SK-N-SH (cell line): ENCODE measurements around the gene RAPGEF3. TPM values are rescaled to one million over a fixed set of nuclear protein-coding genes. Genes with fewer than 3 reads are reported as not detected.

Experiments used
- CTCF ChIA-PET: fragments of 300-600, 350-600 bp; formaldehyde crosslinking; extraction: SDS; loops from one replicate; lab custom pipeline; 2021; lab: Yijun Ruan, JAX
- POLR2A ChIA-PET: fragments of 350-600 bp; sonication (Branson Sonifier 250); formaldehyde crosslinking; extraction: SDS; loops from one replicate; lab custom pipeline; 2020; ENCODE audit warnings: antibody characterized with exemption, inconsistent platforms; lab: Yijun Ruan, JAX
- DNase-seq: peaks from one replicate; pipeline ENCODE4 v3.0.0; 2012
- H2AFZ ChIP-seq: fragments of 200-600 bp; sonication (generic); 2 replicates; pipeline ENCODE4 v1.8.1; 2016; ENCODE audit warnings: antibody characterized with exemption, mild to moderate bottlenecking, low read depth
- H3F3A ChIP-seq: fragments of 200-600 bp; sonication (generic); replicated peaks from 2 replicates; pipeline ENCODE3; 2016; ENCODE audit warnings: antibody characterized with exemption, mild to moderate bottlenecking; ENCODE audit not compliant: insufficient read depth
- H3K27ac ChIP-seq, 2 experiments: fragments of 200-500 bp in 1 of 2; fragments of 200-600 bp in 1 of 2; sonication (Bioruptor generic) in 1 of 2; sonication (generic), shearing (Covaris generic) in 1 of 2; 2 replicates each; pipeline versions ENCODE4 v1.5.1 to v1.6.1; 2014 to 2016; ENCODE audit warnings: low read depth in 2 of 2, inconsistent platforms in 1 of 2, low read length in 1 of 2, mild to moderate bottlenecking in 1 of 2, mixed read lengths in 1 of 2
- H3K27me3 ChIP-seq: fragments of 200-600 bp; sonication (generic), shearing (Covaris generic); 2 replicates; pipeline ENCODE4 v1.6.1; 2016; ENCODE audit warnings: mixed run types; ENCODE audit not compliant: insufficient read depth
- H3K36me3 ChIP-seq, 2 experiments: fragments of 200-500 bp in 1 of 2; fragments of 200-600 bp in 1 of 2; sonication (Bioruptor generic) in 1 of 2; sonication (generic) in 1 of 2; replicated peaks in 1 of 2; 2 replicates each; pipeline versions ENCODE3 to v1.5.1; 2014 to 2016; ENCODE audit warnings: low read length in 1 of 2, mild to moderate bottlenecking in 1 of 2; ENCODE audit not compliant: insufficient read depth in 2 of 2, control insufficient read depth in 1 of 2
- H3K4me1 ChIP-seq, 2 experiments: fragments of 200-500 bp in 1 of 2; fragments of 200-600 bp in 1 of 2; sonication (Bioruptor generic) in 1 of 2; sonication (generic), shearing (Covaris generic) in 1 of 2; 2 replicates each; pipeline versions ENCODE4 v1.5.1 to v1.6.1; 2014 to 2016; ENCODE audit warnings: low read depth in 1 of 2, low read length in 1 of 2, mixed run types in 1 of 2; ENCODE audit not compliant: insufficient read depth in 2 of 2, control insufficient read depth in 1 of 2
- H3K4me2 ChIP-seq: fragments of 200-600 bp; sonication (generic), shearing (Covaris generic); 2 replicates; pipeline ENCODE4 v1.6.1; 2017; ENCODE audit warnings: mixed run types
- H3K4me3 ChIP-seq, 2 experiments: fragments of 200-500 bp in 1 of 2; fragments of 200-600 bp in 1 of 2; sonication (Bioruptor generic) in 1 of 2; sonication (generic), shearing (Covaris generic) in 1 of 2; 2 replicates each; pipeline versions ENCODE4 v1.5.1 to v1.8.1; 2014 to 2016; ENCODE audit warnings: low read depth in 2 of 2, inconsistent platforms in 1 of 2, low read length in 1 of 2, mild to moderate bottlenecking in 1 of 2, mixed read lengths in 1 of 2, moderate library complexity in 1 of 2
- H3K79me2 ChIP-seq: fragments of 200-600 bp; sonication (generic); 2 replicates; pipeline ENCODE4 v1.8.1; 2017; ENCODE audit warnings: mild to moderate bottlenecking; ENCODE audit not compliant: insufficient read depth
- H3K9ac ChIP-seq: fragments of 200-600 bp; sonication (generic); 2 replicates; pipeline ENCODE4 v1.6.1; 2017; ENCODE audit warnings: mixed run types
- H3K9me2 ChIP-seq: fragments of 200-600 bp; sonication (generic); 2 replicates; pipeline ENCODE4 v1.6.1; 2017; ENCODE audit warnings: mixed run types
- H3K9me3 ChIP-seq: fragments of 200-600 bp; sonication (generic); 2 replicates; pipeline ENCODE4 v1.6.1; 2017; ENCODE audit warnings: mixed run types, mild to moderate bottlenecking, moderate library complexity
- H4K20me1 ChIP-seq: fragments of 200-600 bp; sonication (generic); 2 replicates; pipeline ENCODE4 v1.6.1; 2017; ENCODE audit warnings: mild to moderate bottlenecking, mixed run types; ENCODE audit not compliant: insufficient read depth
- EP300 ChIP-seq, 2 experiments: IDR thresholded peaks; 2 replicates each; pipeline versions ENCODE4 v1.4.0 to v1.6.1; 2012; ENCODE audit warnings: borderline replicate concordance in 1 of 2, low read depth in 1 of 2, low read length in 1 of 2
- FOXJ3 ChIP-seq: sonication (generic); formaldehyde crosslinking; IDR thresholded peaks from 2 replicates; pipeline ENCODE4 v1.5.1; 2020; ENCODE audit warnings: mild to moderate bottlenecking, missing genetic modification reagents
- GABPA ChIP-seq: IDR thresholded peaks from 2 replicates; pipeline ENCODE4 v1.4.0; 2012; ENCODE audit warnings: low read depth, mild to moderate bottlenecking
- GATA2 ChIP-seq: sonication (generic); formaldehyde crosslinking; IDR thresholded peaks from 2 replicates; pipeline ENCODE4 v1.5.0; 2020; ENCODE audit warnings: mild to moderate bottlenecking, missing genetic modification reagents
- IRF3 ChIP-seq: fragments of 150-350 bp; IDR thresholded peaks from 2 replicates; pipeline ENCODE4 v1.6.1; 2016; ENCODE audit warnings: mild to moderate bottlenecking, low read depth, low read length
- MEF2A ChIP-seq: IDR thresholded peaks from 2 replicates; pipeline ENCODE4 v1.4.0; 2012; ENCODE audit warnings: low read depth, borderline replicate concordance
- MXI1 ChIP-seq: IDR thresholded peaks from 2 replicates; pipeline ENCODE4 v1.6.1; 2012; ENCODE audit warnings: mild to moderate bottlenecking, low read depth, low read length, improper control_type of control experiment
- NRF1 ChIP-seq: IDR thresholded peaks from 2 replicates; pipeline ENCODE4 v1.6.1; 2012; ENCODE audit warnings: low read depth, mild to moderate bottlenecking, low read length
- POLR2AphosphoS5 ChIP-seq: IDR thresholded peaks from 2 replicates; pipeline ENCODE4 v1.6.1; 2012; ENCODE audit warnings: low read depth, low read length
- RAD21 ChIP-seq: IDR thresholded peaks from 2 replicates; pipeline ENCODE4 v1.6.1; 2012; ENCODE audit warnings: mild to moderate bottlenecking, low read length
- RXRA ChIP-seq: IDR thresholded peaks from 2 replicates; pipeline ENCODE4 v1.4.0; 2012; ENCODE audit warnings: low read depth, mild to moderate bottlenecking, borderline replicate concordance
- TCF12 ChIP-seq: IDR thresholded peaks from 2 replicates; pipeline ENCODE4 v1.4.0; 2012
- TEAD4 ChIP-seq: IDR thresholded peaks from 2 replicates; pipeline ENCODE4 v1.4.0; 2012; ENCODE audit warnings: mild to moderate bottlenecking, borderline replicate concordance; ENCODE audit not compliant: insufficient read depth
- WGBS: methylation state at CpG from one replicate; pipeline ENCODE4 v1.1.6; 2017; ENCODE audit warnings: low lambda C conversion rate; 5-methylcytosine and 5-hydroxymethylcytosine counted together
- polyA plus RNA-seq, 3 experiments: library from polyadenylated mRNA; depleted of rRNA; stranded (reverse); fragments of >200 nt; gene quantifications; 2 replicates each; pipeline ENCODE4 v1.2.3, GENCODE V29; 2012
- TF ChIP-seq, protein P1 (sequence below): IDR thresholded peaks from 2 replicates; pipeline ENCODE4 v1.4.0; 2012; ENCODE audit warnings: low read depth
- TF ChIP-seq, protein P2 (sequence below): IDR thresholded peaks from 2 replicates; pipeline ENCODE4 v1.6.1; 2012; ENCODE audit warnings: mild to moderate bottlenecking, low read depth, low read length, moderate library complexity

Gene RAPGEF3
- polyA plus RNA-seq, 1 of the 3 experiments (the other 2 are of a cell fraction) = 0.90 TPM

DNA sequence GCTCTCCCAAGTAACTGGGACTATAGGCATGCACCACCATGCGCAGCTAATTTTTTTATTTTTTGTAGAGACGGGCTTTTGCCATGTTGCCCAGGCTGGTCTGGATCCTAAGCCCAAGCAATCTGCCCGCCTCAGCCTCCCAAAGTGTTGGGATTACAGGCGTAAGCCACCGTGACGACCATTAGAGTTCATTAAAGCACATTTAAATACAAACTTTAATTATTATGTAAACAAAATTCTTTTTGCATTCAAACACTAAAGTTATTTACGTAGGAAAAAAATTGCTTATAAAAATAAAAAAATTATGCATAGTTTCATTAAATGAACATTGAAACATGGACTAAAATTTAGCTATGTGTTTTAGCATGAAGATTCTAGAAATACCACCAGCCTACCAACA lies 60.0 kb downstream of the RAPGEF3 start (continued):
- no peak for TF ChIP-seq MXI1

DNA sequence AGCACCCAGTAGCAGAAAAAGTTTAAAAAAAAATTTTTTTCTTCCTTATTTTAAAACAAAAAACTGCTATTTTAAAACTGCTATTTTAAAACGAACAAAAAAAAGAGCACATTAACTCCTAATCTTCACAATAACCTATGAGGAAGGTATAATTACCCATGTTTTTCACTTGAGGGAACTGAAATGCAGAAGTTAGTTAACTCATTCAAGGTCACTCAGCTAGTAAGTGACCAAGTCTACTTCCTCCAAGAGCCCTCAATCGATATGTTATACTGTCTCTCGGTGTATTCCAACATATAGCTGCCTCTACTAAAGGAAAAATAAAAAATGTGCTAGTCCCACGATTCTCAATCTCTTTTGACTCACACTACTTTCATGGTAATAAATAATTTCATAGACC lies 60.6 kb downstream of the RAPGEF3 start:
- ChIA-PET CTCF (interaction anchor here (1.1 to 5.2 kb wide), 5 partner anchors 9 to 140 kb away, joined by 3 to 22 read pairs (median 5); no protein-coding TSS in a partner anchor), POLR2A (no interaction called here)
- H3K9me3 ChIP-seq = no peaks in the 10 kb centered on the region
- H3K9me2 ChIP-seq = no peaks in the 10 kb centered on the region
- H3K4me2 ChIP-seq = no peak overlapping the region
- H3K4me1 ChIP-seq = no peaks in the 10 kb centered on the region
- peaks cover 12% of the 10 kb centered on the region; the same call in 1 of the 2 replicates for H3K79me2 ChIP-seq
- peaks cover 66 to 73% of the 10 kb centered on the region in 2 experiments for H3K36me3 ChIP-seq
- H3K4me3 ChIP-seq = no peak overlapping the region
- peaks cover 2% of the 10 kb centered on the region for H3F3A ChIP-seq
- H4K20me1 ChIP-seq = no peaks in the 10 kb centered on the region
- no peaks in the 10 kb centered on the region for H3K27me3 ChIP-seq
- H3K9ac ChIP-seq = no peak overlapping the region
- H2AFZ ChIP-seq = no peak overlapping the region
- DNase-seq = no peak
- 99% methylated on average over 4 of the region's 4 CpGs for WGBS
- TF ChIP-seq GATA2 = no peak
- TF ChIP-seq IRF3 = no peak
- no peak for TF ChIP-seq TEAD4
- no peak overlapping the region for H3K27ac ChIP-seq

- Histone ChIP-seq H4K20me1 (no peaks in the 10 kb centered on the region), H3K4me1 (no peaks in the 10 kb centered on the region), H3K9ac (no peak overlapping the region), H3K9me3 (no peaks in the 10 kb centered on the region), H3K27me3 (no peaks in the 10 kb centered on the region), H3K27ac (no peak overlapping the region), H3K4me2 (no peak overlapping the region), H3K4me3 (no peak overlapping the region), H2AFZ (no peak overlapping the region), H3F3A (no peaks in the 10 kb centered on the region), H3K9me2 (no peaks in the 10 kb centered on the region), H3K79me2 (no peaks in the 10 kb centered on the region), H3K36me3 (peaks cover 42 to 55% of the 10 kb centered on the region in 2 experiments)
- TF ChIP-seq, protein P1, sequence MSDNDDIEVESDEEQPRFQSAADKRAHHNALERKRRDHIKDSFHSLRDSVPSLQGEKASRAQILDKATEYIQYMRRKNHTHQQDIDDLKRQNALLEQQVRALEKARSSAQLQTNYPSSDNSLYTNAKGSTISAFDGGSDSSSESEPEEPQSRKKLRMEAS = no peak
- TF ChIP-seq RXRA (no peak), IRF3 (no peak), GABPA (no peak), EP300 (IDR thresholded peaks at IDR 0.05; ENCODE audit: borderline replicate concordance in 1 of 2, low read depth in 1 of 2, low read length in 1 of 2) (no peak), POLR2AphosphoS5 (no peak), TCF12 (no peak), FOXJ3 (CRISPR knock-in tag) (no peak), MEF2A (no peak), RAD21 (no peak), NRF1 (no peak)
- TF ChIP-seq, protein P2, sequence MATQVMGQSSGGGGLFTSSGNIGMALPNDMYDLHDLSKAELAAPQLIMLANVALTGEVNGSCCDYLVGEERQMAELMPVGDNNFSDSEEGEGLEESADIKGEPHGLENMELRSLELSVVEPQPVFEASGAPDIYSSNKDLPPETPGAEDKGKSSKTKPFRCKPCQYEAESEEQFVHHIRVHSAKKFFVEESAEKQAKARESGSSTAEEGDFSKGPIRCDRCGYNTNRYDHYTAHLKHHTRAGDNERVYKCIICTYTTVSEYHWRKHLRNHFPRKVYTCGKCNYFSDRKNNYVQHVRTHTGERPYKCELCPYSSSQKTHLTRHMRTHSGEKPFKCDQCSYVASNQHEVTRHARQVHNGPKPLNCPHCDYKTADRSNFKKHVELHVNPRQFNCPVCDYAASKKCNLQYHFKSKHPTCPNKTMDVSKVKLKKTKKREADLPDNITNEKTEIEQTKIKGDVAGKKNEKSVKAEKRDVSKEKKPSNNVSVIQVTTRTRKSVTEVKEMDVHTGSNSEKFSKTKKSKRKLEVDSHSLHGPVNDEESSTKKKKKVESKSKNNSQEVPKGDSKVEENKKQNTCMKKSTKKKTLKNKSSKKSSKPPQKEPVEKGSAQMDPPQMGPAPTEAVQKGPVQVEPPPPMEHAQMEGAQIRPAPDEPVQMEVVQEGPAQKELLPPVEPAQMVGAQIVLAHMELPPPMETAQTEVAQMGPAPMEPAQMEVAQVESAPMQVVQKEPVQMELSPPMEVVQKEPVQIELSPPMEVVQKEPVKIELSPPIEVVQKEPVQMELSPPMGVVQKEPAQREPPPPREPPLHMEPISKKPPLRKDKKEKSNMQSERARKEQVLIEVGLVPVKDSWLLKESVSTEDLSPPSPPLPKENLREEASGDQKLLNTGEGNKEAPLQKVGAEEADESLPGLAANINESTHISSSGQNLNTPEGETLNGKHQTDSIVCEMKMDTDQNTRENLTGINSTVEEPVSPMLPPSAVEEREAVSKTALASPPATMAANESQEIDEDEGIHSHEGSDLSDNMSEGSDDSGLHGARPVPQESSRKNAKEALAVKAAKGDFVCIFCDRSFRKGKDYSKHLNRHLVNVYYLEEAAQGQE = no peak
- ChIA-PET CTCF (interaction anchor here (0.9 kb wide), 1 partner anchor 148 kb away, joined by 3 read pairs; no protein-coding TSS in a partner anchor), POLR2A (no interaction called here)
- DNase-seq = no peak
- 100% methylated on average over 2 of the region's 2 CpGs for WGBS
Measured at GRCh38 chr12:47689215-47689614, 69.5 kb downstream of the RAPGEF3 start.
